HL-60 (cell line): ENCODE data around the gene ARSA.

Experiments used
- DNase-seq, 2 experiments: peaks; one replicate each; pipeline ENCODE4 v3.0.0-alpha.2; 2010 to 2020; ENCODE audit warnings: low read depth in 1 of 2, low spot score in 1 of 2
- H3K27ac ChIP-seq: fragments of 250-450 bp; sonication (Bioruptor Pico); replicated peaks from 2 replicates; pipeline ENCODE4 v1.5.1; 2020; ENCODE audit warnings: mild to moderate bottlenecking, moderate library complexity
- H3K27me3 ChIP-seq: fragments of 250-450 bp; sonication (Bioruptor Pico); 2 replicates; pipeline ENCODE4 v1.5.1; 2021; ENCODE audit warnings: mild to moderate bottlenecking, moderate library complexity; ENCODE audit not compliant: insufficient read depth, poor library complexity, severe bottlenecking
- H3K4me3 ChIP-seq: replicated peaks from 2 replicates; pipeline ENCODE4 v1.5.1; 2011; ENCODE audit warnings: mild to moderate bottlenecking, control low read depth, low read length; ENCODE audit not compliant: insufficient read depth
- CTCF ChIP-seq: IDR thresholded peaks from one replicate; pipeline ENCODE4 v1.5.1; 2011; ENCODE audit warnings: low read length, control low read depth, inconsistent platforms; ENCODE audit not compliant: insufficient read depth
- GABPA ChIP-seq: IDR thresholded peaks from 2 replicates; pipeline ENCODE4 v1.6.1; 2012; ENCODE audit warnings: low read depth
- POLR2AphosphoS5 ChIP-seq: IDR thresholded peaks from 2 replicates; pipeline ENCODE4 v1.6.1; 2012; ENCODE audit warnings: low read depth
- REST ChIP-seq: IDR thresholded peaks from 2 replicates; pipeline ENCODE4 v1.6.1; 2012; ENCODE audit warnings: low read depth; ENCODE audit not compliant: insufficient replicate concordance
- SPI1 ChIP-seq: IDR thresholded peaks from 2 replicates; pipeline ENCODE4 v1.6.1; 2012; ENCODE audit warnings: low read depth, mild to moderate bottlenecking, borderline replicate concordance

The ARSA gene

GRCh38 chr22:50635591-50635990 lies 7.6 kb upstream of the ARSA start:
- Histone ChIP-seq H3K4me3 (no peak overlapping the region), H3K27me3 (no peaks in the 10 kb centered on the region), H3K27ac (no peak overlapping the region)
- DNase-seq, result no peak
- TF ChIP-seq CTCF (no peak), GABPA (no peak), SPI1 (no peak), POLR2AphosphoS5 (no peak), REST (no peak)

- no peaks in the 10 kb centered on the region for H3K27me3 ChIP-seq
- H3K27ac ChIP-seq, result no peak overlapping the region
- DNase-seq, result no peak
- TF ChIP-seq SPI1, result no peak
- TF ChIP-seq CTCF, result no peak
- no peak for TF ChIP-seq POLR2AphosphoS5
- no peak for TF ChIP-seq REST
- TF ChIP-seq GABPA, result no peak
- no peak overlapping the region for H3K4me3 ChIP-seq
Observed at GRCh38 chr22:50633771-50634170, 5.8 kb upstream of the ARSA start.

- Histone ChIP-seq H3K27me3 (no peaks in the 10 kb centered on the region), H3K4me3 (no peak overlapping the region), H3K27ac (no peak overlapping the region)
- DNase-seq, result no peak
- TF ChIP-seq POLR2AphosphoS5 (no peak), REST (no peak)
Observed at GRCh38 chr22:50633086-50633485, 5.1 kb upstream of the ARSA start.

GRCh38 chr22:50630376-50630775 lies 2.4 kb upstream of the ARSA start:
- no peaks in the 10 kb centered on the region for H3K27me3 ChIP-seq
- H3K4me3 ChIP-seq, result no peak overlapping the region
- TF ChIP-seq GABPA, result no peak
- DNase-seq, result no peak
- no peak overlapping the region for H3K27ac ChIP-seq
